Naive thymus-derived CD4-positive, alpha-beta T cell (primary cell): ENCODE results near the gene ST8SIA1. TPM values are rescaled to one million over a fixed set of nuclear protein-coding genes. Genes with fewer than 3 reads are reported as not detected.

Experiments used
- ATAC-seq: fragments of 150-1000 bp; cut with Tn5 transposase; 2 replicates; pipeline ENCODE4 v1.10.0; 2021; ENCODE audit warnings: mild to moderate bottlenecking, moderate library complexity
- CTCF ChIA-PET: fragments of 350-600 bp; sonication (Branson Sonifier 250); formaldehyde crosslinking; loops from one replicate; lab custom pipeline; 2021; ENCODE audit warnings: antibody characterized with exemption; lab: Charles Lee
- POLR2A ChIA-PET: fragments of 350-600 bp; sonication (Branson Sonifier 250); formaldehyde crosslinking; loops from one replicate; lab custom pipeline; 2021; ENCODE audit warnings: antibody characterized with exemption, inconsistent platforms; lab: Charles Lee
- DNase-seq, 9 donors: peaks; one replicate each; pipeline versions ENCODE4 v3.0.0 to v3.0.0-alpha.2; 2020 to 2022; ENCODE audit warnings: mixed read lengths in 1 of 9
- H3K27ac ChIP-seq: one replicate; pipeline ENCODE4 v1.7.0; 2013; ENCODE audit warnings: mild to moderate bottlenecking, low read depth, low read length, moderate library complexity
- H3K27me3 ChIP-seq, 2 donors: one replicate each; pipeline ENCODE4 v1.7.0; 2013; ENCODE audit warnings: low read length in 2 of 2, mild to moderate bottlenecking in 2 of 2, moderate library complexity in 2 of 2; ENCODE audit not compliant: control insufficient read depth in 2 of 2, insufficient read depth in 2 of 2
- H3K36me3 ChIP-seq, 3 experiments: 1 replicate in 2 of 3; 2 replicates in 1 of 3; pipeline ENCODE4 v1.7.0; 2013; ENCODE audit warnings: low read length in 3 of 3, mild to moderate bottlenecking in 3 of 3, moderate library complexity in 1 of 3; ENCODE audit not compliant: insufficient read depth in 3 of 3, control insufficient read depth in 2 of 3
- H3K4me1 ChIP-seq, 2 donors: one replicate each; pipeline ENCODE4 v1.7.0; 2013; ENCODE audit warnings: low read length in 2 of 2, mild to moderate bottlenecking in 2 of 2, moderate library complexity in 1 of 2; ENCODE audit not compliant: control insufficient read depth in 2 of 2, insufficient read depth in 2 of 2
- H3K4me3 ChIP-seq: 2 replicates; pipeline ENCODE4 v1.7.0; 2013; ENCODE audit warnings: mild to moderate bottlenecking, low read length
- H3K9me3 ChIP-seq, 3 experiments: 1 replicate in 2 of 3; 2 replicates in 1 of 3; pipeline ENCODE4 v1.7.0; 2013; ENCODE audit warnings: low read length in 3 of 3; ENCODE audit not compliant: control insufficient read depth in 2 of 3
- H3K27ac Mint-ChIP-seq, 9 donors: one replicate each; pipeline ENCODE4 v1.8.0; 2020 to 2022; ENCODE audit warnings: mixed read lengths in 9 of 9, mild to moderate bottlenecking in 8 of 9, moderate library complexity in 5 of 9, inconsistent platforms in 2 of 9
- H3K27me3 Mint-ChIP-seq, 5 donors: one replicate each; pipeline ENCODE4 v1.8.0; 2021 to 2022; ENCODE audit warnings: mixed read lengths in 5 of 5, mild to moderate bottlenecking in 1 of 5
- H3K36me3 Mint-ChIP-seq, 5 donors: one replicate each; pipeline ENCODE4 v1.8.0; 2020 to 2022; ENCODE audit warnings: mixed read lengths in 5 of 5, mild to moderate bottlenecking in 3 of 5, inconsistent platforms in 1 of 5
- H3K4me1 Mint-ChIP-seq, 7 donors: one replicate each; pipeline ENCODE4 v1.8.0; 2020 to 2022; ENCODE audit warnings: mixed read lengths in 7 of 7, mild to moderate bottlenecking in 3 of 7, inconsistent platforms in 1 of 7
- H3K4me3 Mint-ChIP-seq, 10 donors: one replicate each; pipeline ENCODE4 v1.8.0; 2020 to 2022; ENCODE audit warnings: mild to moderate bottlenecking in 10 of 10, mixed read lengths in 10 of 10, moderate library complexity in 6 of 10, inconsistent platforms in 2 of 10
- H3K9me3 Mint-ChIP-seq, 11 donors: one replicate each; pipeline ENCODE4 v1.8.0; 2020 to 2022; ENCODE audit warnings: mixed read lengths in 11 of 11, mild to moderate bottlenecking in 4 of 11, inconsistent platforms in 1 of 11, moderate library complexity in 1 of 11
- intact Hi-C, 2 donors: fragments of 100-400 bp; cut with micrococcal nuclease; formaldehyde crosslinking; loops; one replicate each; pipeline ENCODE4 v1.15.1; 2023
- polyA plus RNA-seq, 2 donors: library from polyadenylated mRNA; unstranded; fragments of 300-500 nt; fragmentation: Illumina TruSeq; gene quantifications; one replicate each; pipeline ENCODE4 v1.2.3, GENCODE V29; 2021
- total RNA-seq, 6 experiments: library from RNA in 5 of 6; stranded (reverse) in 5 of 6; gene quantifications; 1 replicate in 5 of 6; 2 replicates in 1 of 6; pipeline ENCODE4 v1.2.3 and lab custom pipeline; 2021 to 2026

The ST8SIA1 gene
- total and polyA plus RNA-seq, 7 experiments from 2014 or later = 0.51 to 6.0 (median 2.7) TPM; not detected in 1

DNA sequence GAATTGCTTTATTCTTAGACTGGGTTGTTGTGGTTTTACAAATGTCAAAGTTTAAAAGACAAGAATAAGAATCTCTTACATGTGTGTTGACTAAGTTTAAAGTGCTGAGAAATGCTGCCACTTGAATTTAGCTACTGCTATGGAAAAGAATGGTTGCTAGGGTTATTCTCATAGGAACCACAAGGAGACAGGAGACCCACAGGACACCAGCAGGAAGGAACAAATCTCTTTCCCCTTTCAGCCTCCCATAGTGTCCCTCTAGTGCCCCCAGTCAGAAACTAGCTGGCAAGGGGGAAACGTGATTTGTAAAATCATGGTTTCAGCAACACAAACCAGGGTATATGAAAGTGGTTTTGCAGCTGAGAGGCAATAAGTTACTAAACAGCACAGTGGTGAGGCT lies 102.7 kb downstream of the ST8SIA1 start:
- Mint-ChIP-seq H3K27me3 (peaks cover 0 to 2% (median 0%) of the 10 kb centered on the region in 5 donors), H3K27ac (no peak overlapping the region), H3K36me3 (no peaks in the 10 kb centered on the region), H3K4me1 (peaks cover 0 to 3% (median 0%) of the 10 kb centered on the region in 7 donors), H3K4me3 (no peak overlapping the region), H3K9me3 (no peaks in the 10 kb centered on the region)
- no peaks in the 10 kb centered on the region for H3K27me3 ChIP-seq
- ChIA-PET POLR2A (no interaction called here), CTCF (no interaction called here)
- H3K27ac ChIP-seq = no peak overlapping the region
- no peaks in the 10 kb centered on the region for H3K36me3 ChIP-seq
- intact Hi-C loops = no loop called here
- no peaks in the 10 kb centered on the region for H3K9me3 ChIP-seq
- ATAC-seq (no peak), DNase-seq (no peak)
- H3K4me1 ChIP-seq = no peaks in the 10 kb centered on the region
- H3K4me3 ChIP-seq = no peak overlapping the region

DNA sequence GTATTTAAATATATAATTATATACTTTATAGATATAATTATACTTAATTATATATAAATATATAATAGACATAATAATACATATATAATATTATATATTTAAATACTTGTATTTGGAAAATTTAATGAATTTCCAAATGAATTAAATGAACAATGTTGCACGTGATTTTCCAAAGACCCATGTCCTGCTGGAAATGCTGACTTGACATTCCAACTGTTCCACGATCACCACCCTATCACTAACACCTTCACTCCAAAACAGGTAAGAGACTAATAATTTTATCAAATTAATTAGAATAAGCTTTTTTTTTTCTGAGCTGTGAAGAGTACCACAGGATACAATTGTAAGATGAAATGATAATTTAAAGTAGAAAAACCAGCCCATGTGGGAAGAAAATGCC lies 103.4 kb downstream of the ST8SIA1 start:
- Histone ChIP-seq H3K27me3 (no peaks in the 10 kb centered on the region), H3K4me1 (no peaks in the 10 kb centered on the region), H3K4me3 (no peak overlapping the region), H3K36me3 (no peaks in the 10 kb centered on the region), H3K9me3 (no peaks in the 10 kb centered on the region), H3K27ac (no peak overlapping the region)
- Mint-ChIP-seq H3K36me3 (no peaks in the 10 kb centered on the region), H3K4me3 (no peak overlapping the region), H3K27me3 (peaks cover 0 to 1% (median 0%) of the 10 kb centered on the region in 5 donors), H3K27ac (no peak overlapping the region), H3K4me1 (peaks cover 0 to 2% (median 0%) of the 10 kb centered on the region in 7 donors), H3K9me3 (peaks cover 0 to 1% (median 0%) of the 10 kb centered on the region in 11 donors)
- ChIA-PET CTCF (interaction anchor here (0.5 kb wide), 1 partner anchor 1102 kb away, joined by 3 read pairs; no protein-coding TSS in a partner anchor), POLR2A (no interaction called here)
- intact Hi-C loops = no loop called here
- no peak for DNase-seq
- ATAC-seq = no peak

DNA sequence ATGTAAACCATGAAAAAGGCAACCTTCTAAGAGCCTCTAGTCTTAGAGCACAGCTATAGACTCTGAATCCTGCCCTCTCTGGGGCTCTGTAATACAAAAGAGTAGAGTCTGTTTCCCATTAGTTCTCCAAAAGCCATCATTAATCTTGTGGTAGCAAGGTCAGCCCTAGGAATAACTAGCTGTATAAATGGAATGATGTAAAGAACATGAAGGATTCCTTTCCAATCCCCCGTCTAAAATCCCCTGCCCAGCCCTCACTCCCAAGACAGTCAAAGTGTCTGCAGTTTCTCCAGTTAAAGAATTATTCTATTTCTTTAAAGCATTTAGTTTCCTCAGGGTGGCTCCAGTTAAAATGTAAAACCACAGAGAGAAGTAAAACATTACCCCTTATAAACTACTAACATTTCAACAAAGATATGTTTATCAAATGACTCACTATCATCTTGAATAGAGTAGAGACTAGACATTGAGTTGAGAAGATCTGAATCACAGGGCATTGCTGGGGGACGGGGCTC lies 104.2 kb downstream of the ST8SIA1 start:
- peaks cover 0 to 4% of the 10 kb centered on the region in 2 donors for H3K4me1 ChIP-seq
- no peaks in the 10 kb centered on the region for H3K36me3 ChIP-seq
- Mint-ChIP-seq H3K27me3 (no peaks in the 10 kb centered on the region), H3K4me1 (peaks cover 0 to 2% (median 0%) of the 10 kb centered on the region in 7 donors), H3K36me3 (no peaks in the 10 kb centered on the region), H3K27ac (no peak overlapping the region), H3K9me3 (peaks cover 0 to 1% (median 0%) of the 10 kb centered on the region in 11 donors), H3K4me3 (no peak overlapping the region)
- DNase-seq (no peak), ATAC-seq (no peak)
- H3K27me3 ChIP-seq = no peaks in the 10 kb centered on the region
- no peaks in the 10 kb centered on the region for H3K9me3 ChIP-seq
- no peak overlapping the region for H3K4me3 ChIP-seq
- ChIA-PET POLR2A (no interaction called here), CTCF (no interaction called here)
- no peak overlapping the region for H3K27ac ChIP-seq
- intact Hi-C loops = no loop called here

DNA sequence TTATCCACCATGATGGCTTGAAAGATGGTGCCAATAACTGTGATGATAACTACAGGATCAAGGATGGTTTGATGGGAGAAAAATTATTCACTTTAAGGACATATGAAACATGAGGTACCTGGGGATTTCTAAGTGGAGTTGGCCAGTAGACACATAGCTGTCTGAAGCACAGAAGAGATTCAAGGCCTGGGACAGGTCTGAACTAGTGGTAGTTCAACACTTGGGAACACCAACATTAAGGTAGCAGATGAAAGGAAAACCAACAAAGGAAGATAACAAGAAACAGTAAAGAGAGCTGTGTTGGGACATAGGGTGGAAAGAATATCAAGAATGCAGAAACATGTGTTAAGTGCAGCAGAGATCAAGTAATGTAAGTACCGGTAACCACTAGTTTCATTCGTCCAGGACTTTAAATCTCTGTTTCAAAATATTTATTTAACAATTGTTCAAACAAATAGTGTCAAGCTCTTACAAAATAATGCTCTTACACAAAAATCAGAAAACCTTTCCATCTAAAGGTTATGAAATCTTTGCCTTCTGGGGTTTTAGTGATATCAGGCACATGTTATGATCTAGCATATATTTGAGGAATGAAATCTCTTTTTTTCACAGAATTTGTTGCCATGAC lies 104.7 kb downstream of the ST8SIA1 start:
- ChIA-PET CTCF (no interaction called here), POLR2A (no interaction called here)
- H3K4me3 ChIP-seq = no peak overlapping the region
- Mint-ChIP-seq H3K27me3 (peaks cover 0 to 2% (median 0%) of the 10 kb centered on the region in 5 donors), H3K9me3 (peaks cover 0 to 1% (median 0%) of the 10 kb centered on the region in 11 donors), H3K4me3 (no peak overlapping the region), H3K4me1 (peaks cover 0 to 2% (median 0%) of the 10 kb centered on the region in 7 donors), H3K27ac (no peak overlapping the region), H3K36me3 (no peaks in the 10 kb centered on the region)
- DNase-seq = no peak
- no peaks in the 10 kb centered on the region for H3K9me3 ChIP-seq
- no peaks in the 10 kb centered on the region for H3K36me3 ChIP-seq
- H3K4me1 ChIP-seq = peaks cover 0 to 9% of the 10 kb centered on the region in 2 donors
- H3K27me3 ChIP-seq = no peaks in the 10 kb centered on the region
- no peak overlapping the region for H3K27ac ChIP-seq
- no peak for ATAC-seq
- intact Hi-C loops = no loop called here

DNA sequence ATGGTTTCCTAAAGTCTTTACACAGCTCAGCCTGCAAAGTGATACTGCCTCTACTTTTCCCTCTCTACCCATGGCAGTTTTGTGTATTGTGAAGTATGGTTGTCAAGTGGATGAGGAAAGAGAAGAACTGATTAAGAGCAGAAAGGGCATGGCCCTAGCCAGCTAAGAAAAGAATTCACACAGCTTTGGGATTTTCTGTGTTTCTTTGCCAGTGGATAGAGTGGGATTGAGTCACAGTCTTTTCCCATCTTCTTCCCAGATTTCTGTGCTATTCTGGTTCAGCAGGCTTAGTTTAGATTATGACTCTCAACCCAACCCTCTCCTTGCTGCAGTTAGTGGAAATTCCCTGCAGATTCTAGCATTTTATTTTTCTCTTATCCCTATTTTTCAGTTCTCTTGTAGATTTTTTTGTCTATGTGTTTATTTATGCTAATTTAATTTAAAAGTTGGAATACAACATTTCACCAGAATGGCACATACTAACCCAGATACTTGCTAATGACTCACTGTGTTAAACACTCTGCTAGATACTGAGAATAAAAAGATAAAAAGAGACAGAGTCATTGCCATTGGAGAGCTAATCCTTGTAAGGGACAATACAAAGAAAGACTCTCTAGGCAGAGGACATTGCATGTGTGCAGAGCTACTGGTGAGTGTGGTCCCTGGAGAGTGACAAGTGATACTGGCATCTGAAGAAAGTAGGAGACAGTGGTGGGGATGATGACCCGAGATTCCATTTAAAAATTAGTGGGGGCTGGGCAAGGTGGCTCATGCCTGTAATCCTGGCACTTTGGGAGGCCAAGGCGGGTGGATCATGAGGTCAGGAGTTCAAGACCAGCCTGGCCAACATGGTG lies 106.3 kb downstream of the ST8SIA1 start:
- H3K36me3 Mint-ChIP-seq = no peaks in the 10 kb centered on the region
- peaks cover 0 to 4% (median 0%) of the 10 kb centered on the region in 5 donors for H3K27me3 Mint-ChIP-seq
- peaks cover 0 to 1% (median 0%) of the 10 kb centered on the region in 11 donors for H3K9me3 Mint-ChIP-seq
- H3K4me3 Mint-ChIP-seq = no peak overlapping the region
- intact Hi-C loops = no loop called here
- ChIA-PET CTCF (no interaction called here), POLR2A (no interaction called here)
- Histone ChIP-seq H3K4me1 (peaks cover 0 to 9% of the 10 kb centered on the region in 2 donors), H3K36me3 (no peaks in the 10 kb centered on the region), H3K27ac (no peak overlapping the region), H3K4me3 (no peak overlapping the region), H3K27me3 (no peaks in the 10 kb centered on the region), H3K9me3 (no peaks in the 10 kb centered on the region)
- peaks cover 0 to 2% (median 0%) of the 10 kb centered on the region in 7 donors for H3K4me1 Mint-ChIP-seq
- no peak for ATAC-seq
- H3K27ac Mint-ChIP-seq = no peak overlapping the region
- no peak for DNase-seq

DNA sequence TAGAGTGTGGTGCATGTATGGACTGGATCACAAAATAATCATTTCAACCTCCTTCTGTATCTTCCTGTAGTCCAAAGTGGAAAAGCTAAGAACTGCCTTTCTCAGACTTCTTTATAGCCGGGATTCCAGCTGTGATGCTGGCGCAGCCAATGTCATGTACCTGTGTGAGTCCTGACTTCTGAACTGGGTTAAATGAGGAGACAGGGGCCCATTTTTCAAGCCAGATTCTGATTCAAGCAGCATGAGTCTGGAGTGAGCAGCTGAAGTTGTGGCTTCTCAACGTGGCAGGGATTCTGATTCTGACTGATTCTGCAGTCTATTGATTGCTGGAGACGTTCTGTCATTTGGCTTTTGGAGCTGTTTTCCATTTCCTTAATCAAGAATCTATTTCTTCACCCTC lies 111.2 kb downstream of the ST8SIA1 start:
- peaks cover 0 to 1% (median 0%) of the 10 kb centered on the region in 11 donors for H3K9me3 Mint-ChIP-seq
- H3K27me3 Mint-ChIP-seq = peaks cover 0 to 5% (median 0%) of the 10 kb centered on the region in 5 donors
- Histone ChIP-seq H3K27me3 (no peaks in the 10 kb centered on the region), H3K9me3 (no peaks in the 10 kb centered on the region), H3K27ac (no peak overlapping the region), H3K36me3 (no peaks in the 10 kb centered on the region), H3K4me3 (no peak overlapping the region), H3K4me1 (peaks cover 0 to 9% of the 10 kb centered on the region in 2 donors)
- peaks cover 0 to 2% (median 0%) of the 10 kb centered on the region in 7 donors for H3K4me1 Mint-ChIP-seq
- intact Hi-C loops = no loop called here
- H3K27ac Mint-ChIP-seq = no peak overlapping the region
- H3K36me3 Mint-ChIP-seq = no peaks in the 10 kb centered on the region
- CTCF ChIA-PET = no interaction called here
- DNase-seq (no peak), ATAC-seq (no peak)
- no peak overlapping the region for H3K4me3 Mint-ChIP-seq
- POLR2A ChIA-PET = no interaction called here
